ENCODE measurements around the gene HMGXB4.

GRCh38 chr22:35316751-35317150 lies 59.5 kb downstream of the HMGXB4 start:
- TF ChIP-seq CTCF (IDR thresholded peaks at IDR 0.05) (no peak), POLR2AphosphoS5 (IDR thresholded peaks at IDR 0.05) (no peak), POLR2A (IDR thresholded peaks at IDR 0.05) (no peak)
